ENCODE results near the gene GABRR1.

DNA sequence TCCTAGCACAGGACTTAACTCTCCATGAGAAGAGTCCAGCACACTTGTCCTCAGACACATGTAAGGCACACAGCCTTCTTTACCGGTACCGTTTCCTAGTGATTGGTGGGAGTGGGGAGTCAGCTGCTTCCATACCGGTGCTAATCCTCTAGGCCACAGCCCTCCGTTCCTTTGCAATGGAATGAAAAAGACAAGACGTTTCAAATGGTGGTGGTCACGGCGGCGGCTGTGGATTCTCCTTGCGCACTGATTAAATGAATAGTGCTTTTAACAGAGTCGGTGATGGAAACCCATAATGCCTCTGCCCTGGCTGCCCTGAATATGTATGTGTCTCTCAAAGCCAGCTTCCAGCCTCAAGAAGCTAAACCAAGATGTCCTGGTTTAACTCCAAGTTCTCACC lies 34.8 kb upstream of the GABRR1 start:
- TF ChIP-seq EGR1 (IDR thresholded peaks at IDR 0.05; ENCODE audit: low read depth) (no peak), RAD21 (IDR thresholded peaks at IDR 0.05; ENCODE audit: low read depth) (no peak), POLR2A (IDR thresholded peaks at IDR 0.05; ENCODE audit: borderline replicate concordance, extremely low read depth, insufficient read depth, insufficient read length) (no peak), CTCF (IDR thresholded peaks at IDR 0.05 in 2 of 3, conservative IDR thresholded peaks at IDR 0.05 in 1 of 3; ENCODE audit: borderline replicate concordance in 1 of 3, insufficient read depth in 1 of 3, low read depth in 2 of 3, low read length in 2 of 3) (no peak), EZH2 (IDR thresholded peaks at IDR 0.05) (no peak), FOSL1 (IDR thresholded peaks at IDR 0.05; ENCODE audit: low read depth) (no peak), MAX (IDR thresholded peaks at IDR 0.05) (no peak), YY1 (IDR thresholded peaks at IDR 0.05; ENCODE audit: extremely low read depth, insufficient replicate concordance, low read depth, low read length) (no peak), POLR2AphosphoS5 (IDR thresholded peaks at IDR 0.05; ENCODE audit: low read depth, low read length) (no peak), REST (IDR thresholded peaks at IDR 0.05; ENCODE audit: low read depth) (no peak), ZNF274 (IDR thresholded peaks at IDR 0.05; ENCODE audit: low read depth, low read length) (no peak)

Data from HCT116 (cell line).